CD14-positive monocyte (primary cell): ENCODE results near the gene TOB1. TPM values are rescaled to one million over a fixed set of nuclear protein-coding genes. Genes with fewer than 3 reads are reported as not detected.

ENCODE experiments used
- DNase-seq, 3 donors: peaks; one replicate each; pipeline ENCODE4 v3.0.0-alpha.2; 2011 to 2022
- H2AFZ ChIP-seq: 2 replicates; pipeline ENCODE4 v1.6.0; 2012; ENCODE audit warnings: mild to moderate bottlenecking, low read depth, low read length, inconsistent platforms; ENCODE audit not compliant: insufficient read depth, poor library complexity, severe bottlenecking
- H3K27ac ChIP-seq, 2 donors: 1 replicate in 1 of 2; 2 replicates in 1 of 2; pipeline ENCODE4 v1.5.1; 2012 to 2013; ENCODE audit warnings: low read length in 2 of 2, control low read depth in 1 of 2, inconsistent platforms in 1 of 2, low read depth in 1 of 2, mild to moderate bottlenecking in 1 of 2
- H3K27me3 ChIP-seq, 2 donors: one replicate each; pipeline versions ENCODE4 v1.6.0 to v1.6.1; 2011 to 2013; ENCODE audit warnings: low read length in 2 of 2; ENCODE audit not compliant: control insufficient read depth in 2 of 2, insufficient read depth in 2 of 2
- H3K36me3 ChIP-seq, 2 donors: replicated peaks in 1 of 2; 1 replicate in 1 of 2; 2 replicates in 1 of 2; pipeline versions ENCODE4 v1.5.1 to v1.6.1; 2012 to 2013; ENCODE audit warnings: low read length in 2 of 2, control low read depth in 1 of 2, inconsistent platforms in 1 of 2, mild to moderate bottlenecking in 1 of 2; ENCODE audit not compliant: insufficient read depth in 2 of 2, control insufficient read depth in 1 of 2
- H3K4me1 ChIP-seq, 2 donors: 1 replicate in 1 of 2; 2 replicates in 1 of 2; pipeline versions ENCODE4 v1.5.1 to v1.6.1; 2012 to 2013; ENCODE audit warnings: low read length in 2 of 2, control low read depth in 1 of 2, inconsistent platforms in 1 of 2, mild to moderate bottlenecking in 1 of 2, moderate library complexity in 1 of 2; ENCODE audit not compliant: insufficient read depth in 2 of 2, control insufficient read depth in 1 of 2
- H3K4me2 ChIP-seq: replicated peaks from 2 replicates; pipeline ENCODE3; 2012; ENCODE audit warnings: low read length, moderate library complexity, mild to moderate bottlenecking; ENCODE audit not compliant: poor library complexity, severe bottlenecking; ENCODE audit errors: extremely low read depth
- H3K4me3 ChIP-seq, 3 experiments: fragments of 200-600 bp in 1 of 3; sonication (generic) in 1 of 3; replicated peaks in 1 of 3; 1 replicate in 2 of 3; 2 replicates in 1 of 3; pipeline ENCODE4 v1.5.1; 2011 to 2013; ENCODE audit warnings: low read length in 3 of 3, mild to moderate bottlenecking in 3 of 3, control low read depth in 2 of 3, low read depth in 2 of 3, inconsistent platforms in 1 of 3, moderate library complexity in 1 of 3
- H3K79me2 ChIP-seq: 2 replicates; pipeline ENCODE4 v1.6.0; 2012; ENCODE audit warnings: mild to moderate bottlenecking, control low read depth, inconsistent platforms, low read length, moderate library complexity; ENCODE audit not compliant: insufficient read depth
- H3K9ac ChIP-seq: 2 replicates; pipeline ENCODE4 v1.6.0; 2017; ENCODE audit warnings: low read length, mild to moderate bottlenecking; ENCODE audit not compliant: insufficient read depth, poor library complexity, severe bottlenecking
- H3K9me3 ChIP-seq, 2 donors: replicated peaks in 1 of 2; 1 replicate in 1 of 2; 2 replicates in 1 of 2; pipeline versions ENCODE4 v1.5.1 to v1.6.1; 2012 to 2013; ENCODE audit warnings: low read length in 2 of 2, control low read depth in 1 of 2; ENCODE audit not compliant: control insufficient read depth in 1 of 2, insufficient read depth in 1 of 2
- H4K20me1 ChIP-seq: 2 replicates; pipeline ENCODE4 v1.6.0; 2012; ENCODE audit warnings: mild to moderate bottlenecking, low read length, control low read depth, moderate library complexity; ENCODE audit not compliant: insufficient read depth
- H3K27ac Mint-ChIP-seq, 7 donors: one replicate each; pipeline ENCODE4 v1.8.0; 2020; ENCODE audit warnings: mild to moderate bottlenecking in 7 of 7, mixed read lengths in 7 of 7, moderate library complexity in 6 of 7, inconsistent platforms in 2 of 7
- H3K27me3 Mint-ChIP-seq, 3 donors: one replicate each; pipeline ENCODE4 v1.8.0; 2021 to 2022; ENCODE audit warnings: low read depth in 3 of 3, mild to moderate bottlenecking in 3 of 3, mixed read lengths in 3 of 3, moderate library complexity in 3 of 3, inconsistent platforms in 1 of 3
- H3K36me3 Mint-ChIP-seq, 2 donors: one replicate each; pipeline ENCODE4 v1.8.0; 2020; ENCODE audit warnings: mixed read lengths in 2 of 2, inconsistent platforms in 1 of 2, mild to moderate bottlenecking in 1 of 2
- H3K4me1 Mint-ChIP-seq: one replicate; pipeline ENCODE4 v1.8.0; 2020; ENCODE audit warnings: mild to moderate bottlenecking, mixed read lengths
- H3K4me3 Mint-ChIP-seq, 2 donors: one replicate each; pipeline ENCODE4 v1.8.0; 2020; ENCODE audit warnings: mild to moderate bottlenecking in 2 of 2, mixed read lengths in 2 of 2, moderate library complexity in 1 of 2
- H3K9me3 Mint-ChIP-seq, 7 donors: one replicate each; pipeline ENCODE4 v1.8.0; 2020 to 2022; ENCODE audit warnings: mixed read lengths in 7 of 7, mild to moderate bottlenecking in 6 of 7, moderate library complexity in 6 of 7, inconsistent platforms in 2 of 7
- CTCF ChIP-seq: fragments of 200-600 bp; IDR thresholded peaks from one replicate; pipeline ENCODE4 v1.8.0; 2022; ENCODE audit warnings: antibody characterized with exemption, mild to moderate bottlenecking
- WGBS: methylation state at CpG from one replicate; pipeline ENCODE4 v1.1.5; 2013; ENCODE audit warnings: missing lambda C conversion rate; ENCODE audit not compliant: insufficient coverage; 5-methylcytosine and 5-hydroxymethylcytosine counted together
- intact Hi-C, 2 donors: fragments of 100-400 bp; cut with micrococcal nuclease; formaldehyde crosslinking; loops; one replicate each; pipeline versions ENCODE4 v1.15.0 to v1.15.1; 2023
- polyA plus RNA-seq, 3 donors: library from polyadenylated mRNA; depleted of rRNA in 1 of 3; unstranded in 2 of 3; stranded (reverse) in 1 of 3; fragments of 300-500 nt in 2 of 3; fragments of >200 nt in 1 of 3; fragmentation: Illumina TruSeq in 2 of 3; gene quantifications; 1 replicate in 2 of 3; 2 replicates in 1 of 3; pipeline ENCODE4 v1.2.3, GENCODE V29; 2012 to 2021

Gene TOB1
- polyA plus RNA-seq, 3 donors = 18.5 to 107 (median 41.0) TPM

- Mint-ChIP-seq H3K27ac (peak overlapping the region in 1 of 7 donors; percentile 5), H3K4me1 (peaks cover 4% of the 10 kb centered on the region), H3K27me3 (no peaks in the 10 kb centered on the region), H3K4me3 (no peak overlapping the region), H3K9me3 (peaks cover 12 to 18% (median 16%) of the 10 kb centered on the region in 7 donors), H3K36me3 (peaks cover 3% of the 10 kb centered on the region in 2 donors)
- Histone ChIP-seq H3K4me3 (no peak overlapping the region), H3K9me3 (peaks cover 15 to 18% of the 10 kb centered on the region in 2 donors), H3K27ac (no peak overlapping the region), H3K4me2 (no peak overlapping the region), H3K27me3 (no peaks in the 10 kb centered on the region), H2AFZ (no peak overlapping the region), H4K20me1 (no peaks in the 10 kb centered on the region), H3K36me3 (no peaks in the 10 kb centered on the region), H3K4me1 (no peaks in the 10 kb centered on the region), H3K79me2 (no peaks in the 10 kb centered on the region), H3K9ac (no peak overlapping the region)
- intact Hi-C loops = loop anchor here in 1 of 2 donors (10.0 kb wide), 1 partner anchor 299 kb away; the partner anchor contains the start of gene SPATA20
- WGBS = 93% methylated on average over 12 of the region's 14 CpGs
- TF ChIP-seq CTCF = no peak
- no peak for DNase-seq
These were observed 21.9 kb downstream of the TOB1 start for GRCh38 chr17:50844117-50844700.

GRCh38 chr17:50843150-50843905, 22.8 kb downstream of the TOB1 start:
- H2AFZ ChIP-seq = no peak overlapping the region
- peaks cover 2% of the 10 kb centered on the region for H3K4me1 Mint-ChIP-seq
- H3K36me3 Mint-ChIP-seq = no peaks in the 10 kb centered on the region
- no peak overlapping the region for H3K27ac ChIP-seq
- no peak overlapping the region for H3K27ac Mint-ChIP-seq
- peaks cover 6 to 10% of the 10 kb centered on the region in 2 donors for H3K9me3 ChIP-seq
- intact Hi-C loops = loop anchor here (2.0 to 10.0 kb wide), 2 partner anchors 61 to 299 kb away; partner anchors contain the start of gene SPATA20 (in 1 of the 2)
- H3K27me3 ChIP-seq = no peaks in the 10 kb centered on the region
- H3K4me3 Mint-ChIP-seq = no peak overlapping the region
- 89% methylated on average over 1 of the region's 16 CpGs for WGBS
- no peaks in the 10 kb centered on the region for H4K20me1 ChIP-seq
- H3K4me1 ChIP-seq = no peaks in the 10 kb centered on the region
- H3K79me2 ChIP-seq = no peaks in the 10 kb centered on the region
- no peak for DNase-seq
- no peak overlapping the region for H3K4me2 ChIP-seq
- no peaks in the 10 kb centered on the region for H3K36me3 ChIP-seq
- no peak for TF ChIP-seq CTCF
- H3K4me3 ChIP-seq = no peak overlapping the region
- H3K27me3 Mint-ChIP-seq = no peaks in the 10 kb centered on the region
- peaks cover 4 to 9% (median 8%) of the 10 kb centered on the region in 7 donors for H3K9me3 Mint-ChIP-seq
- no peak overlapping the region for H3K9ac ChIP-seq
